ENCODE data around the gene ELK3.

DNA sequence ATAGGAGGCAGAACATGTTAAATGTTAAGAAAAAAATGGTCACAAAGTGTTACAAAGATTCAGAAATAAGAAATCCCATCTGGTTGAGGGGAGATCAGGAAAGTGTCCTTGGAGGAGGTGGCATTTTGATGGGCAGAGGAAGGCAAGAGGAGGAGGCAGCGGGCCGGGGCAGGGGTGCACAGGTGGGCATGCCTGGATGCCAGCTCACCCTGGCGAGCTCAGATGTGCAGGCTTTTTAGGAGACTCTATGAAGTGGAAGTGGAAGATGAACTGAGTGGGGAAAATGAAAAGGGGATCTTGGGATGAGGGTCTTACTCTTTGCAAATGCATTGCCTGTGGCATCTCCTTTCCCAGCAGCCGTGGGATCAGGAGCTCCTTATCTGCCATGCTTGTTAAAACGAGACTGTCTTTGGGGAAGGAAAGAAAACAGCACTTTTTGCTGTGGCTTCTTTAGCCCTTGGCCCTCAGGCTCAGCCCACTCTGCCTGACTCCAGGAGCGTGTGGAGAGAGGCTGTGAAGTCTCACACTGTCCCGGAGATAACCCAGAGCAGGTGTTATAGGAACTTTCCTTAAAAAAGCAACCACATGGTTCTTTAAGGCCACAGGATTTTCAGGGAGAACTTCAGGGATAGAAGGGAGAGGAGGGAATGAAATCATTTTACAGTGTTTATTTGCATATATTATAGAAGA, 62.6 kb downstream of the ELK3 start:
- TF ChIP-seq TCF12 (IDR thresholded peaks at IDR 0.05; ENCODE audit: low read depth) (no peak), EP300 (IDR thresholded peaks at IDR 0.05; ENCODE audit: borderline replicate concordance) (no peak), TAF1 (IDR thresholded peaks at IDR 0.05; ENCODE audit: low read depth) (no peak), RAD21 (IDR thresholded peaks at IDR 0.05; ENCODE audit: low read depth) (no peak), TEAD4 (IDR thresholded peaks at IDR 0.05) (no peak), CREB1 (IDR thresholded peaks at IDR 0.05; ENCODE audit: low read depth) (no peak), NFIC (IDR thresholded peaks at IDR 0.05) (no peak)
- TF ChIP-seq, protein P1, sequence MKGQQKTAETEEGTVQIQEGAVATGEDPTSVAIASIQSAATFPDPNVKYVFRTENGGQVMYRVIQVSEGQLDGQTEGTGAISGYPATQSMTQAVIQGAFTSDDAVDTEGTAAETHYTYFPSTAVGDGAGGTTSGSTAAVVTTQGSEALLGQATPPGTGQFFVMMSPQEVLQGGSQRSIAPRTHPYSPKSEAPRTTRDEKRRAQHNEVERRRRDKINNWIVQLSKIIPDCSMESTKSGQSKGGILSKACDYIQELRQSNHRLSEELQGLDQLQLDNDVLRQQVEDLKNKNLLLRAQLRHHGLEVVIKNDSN (IDR thresholded peaks at IDR 0.05), result no peak

Measured in Ishikawa (cell line).